ENCODE results near the gene KAZALD1.

The KAZALD1 gene

DNA sequence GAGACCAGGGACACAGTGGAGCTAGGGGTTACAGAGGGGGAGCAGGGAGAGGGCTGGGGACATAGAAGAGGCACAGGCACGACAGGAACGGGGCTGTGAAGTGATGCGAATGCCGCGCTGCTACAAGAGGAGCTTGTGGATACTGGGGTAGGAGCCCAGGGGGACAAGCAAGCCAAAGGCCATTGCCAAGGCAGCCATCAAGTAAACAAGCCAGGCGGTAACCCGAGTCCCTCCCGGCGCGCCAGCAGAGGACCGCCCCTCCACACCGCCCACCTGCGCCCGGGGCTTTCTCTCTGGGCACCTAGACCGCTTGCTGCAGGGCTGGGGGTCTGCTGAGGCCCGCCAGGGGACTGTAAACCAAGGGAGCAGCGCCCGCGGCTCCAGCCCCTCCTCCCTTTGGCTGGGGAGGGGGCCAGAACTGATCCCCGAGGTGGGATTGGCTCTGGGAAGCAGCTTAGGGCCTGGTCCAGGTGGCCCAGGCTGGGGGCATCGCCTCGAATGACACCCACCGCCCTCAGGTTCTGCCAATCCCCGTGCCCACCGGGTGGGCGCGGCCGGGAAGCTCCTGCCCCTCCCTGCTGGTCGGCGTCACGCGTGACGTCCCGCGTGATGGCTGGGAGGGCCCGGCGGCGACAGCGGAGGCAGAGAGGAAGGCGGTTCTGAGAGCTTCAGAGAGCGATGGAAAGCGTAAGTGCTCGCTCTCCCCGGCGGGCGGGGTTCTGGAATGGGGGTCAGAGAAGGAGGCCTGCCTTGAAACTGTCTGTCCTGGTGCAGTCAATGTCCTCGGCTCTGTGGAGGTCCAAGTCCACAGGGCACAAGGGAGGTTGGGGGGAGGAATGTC is 29.8 kb upstream of the KAZALD1 start (continued):
- TF ChIP-seq, protein P1, sequence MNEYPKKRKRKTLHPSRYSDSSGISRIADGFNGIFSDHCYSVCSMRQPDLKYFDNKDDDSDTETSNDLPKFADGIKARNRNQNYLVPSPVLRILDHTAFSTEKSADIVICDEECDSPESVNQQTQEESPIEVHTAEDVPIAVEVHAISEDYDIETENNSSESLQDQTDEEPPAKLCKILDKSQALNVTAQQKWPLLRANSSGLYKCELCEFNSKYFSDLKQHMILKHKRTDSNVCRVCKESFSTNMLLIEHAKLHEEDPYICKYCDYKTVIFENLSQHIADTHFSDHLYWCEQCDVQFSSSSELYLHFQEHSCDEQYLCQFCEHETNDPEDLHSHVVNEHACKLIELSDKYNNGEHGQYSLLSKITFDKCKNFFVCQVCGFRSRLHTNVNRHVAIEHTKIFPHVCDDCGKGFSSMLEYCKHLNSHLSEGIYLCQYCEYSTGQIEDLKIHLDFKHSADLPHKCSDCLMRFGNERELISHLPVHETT (tag by site-specific recombination; IDR thresholded peaks at IDR 0.05): no peak
- no peak for TF ChIP-seq ZNF548 (tag by site-specific recombination; IDR thresholded peaks at IDR 0.05)
- TF ChIP-seq ZNF510 (tag by site-specific recombination; IDR thresholded peaks at IDR 0.05; ENCODE audit: insufficient replicate concordance): no peak
- TF ChIP-seq ZNF155 (tag by site-specific recombination; IDR thresholded peaks at IDR 0.05): no peak
- TF ChIP-seq ZNF302 (tag by site-specific recombination; IDR thresholded peaks at IDR 0.05; ENCODE audit: low read depth): no peak
- no peak for TF ChIP-seq ZNF596 (tag by site-specific recombination; IDR thresholded peaks at IDR 0.05)
- TF ChIP-seq KLF1 (tag by site-specific recombination; IDR thresholded peaks at IDR 0.05): no peak; the same call in 1 of the 2 replicates
- TF ChIP-seq KLF8 (tag by site-specific recombination; IDR thresholded peaks at IDR 0.05): no peak; the same call in 1 of the 2 replicates
- no peak for TF ChIP-seq ZNF324 (tag by site-specific recombination; IDR thresholded peaks at IDR 0.05)
- no peak for TF ChIP-seq HOXD13 (CRISPR knock-in tag; IDR thresholded peaks at IDR 0.05; ENCODE audit: borderline replicate concordance)
- 0 out of 2 replicates have a peak, but pooled peaks have one; percentile 7 for TF ChIP-seq ZNF792 (tag by site-specific recombination; IDR thresholded peaks at IDR 0.05)
- TF ChIP-seq, protein P2, sequence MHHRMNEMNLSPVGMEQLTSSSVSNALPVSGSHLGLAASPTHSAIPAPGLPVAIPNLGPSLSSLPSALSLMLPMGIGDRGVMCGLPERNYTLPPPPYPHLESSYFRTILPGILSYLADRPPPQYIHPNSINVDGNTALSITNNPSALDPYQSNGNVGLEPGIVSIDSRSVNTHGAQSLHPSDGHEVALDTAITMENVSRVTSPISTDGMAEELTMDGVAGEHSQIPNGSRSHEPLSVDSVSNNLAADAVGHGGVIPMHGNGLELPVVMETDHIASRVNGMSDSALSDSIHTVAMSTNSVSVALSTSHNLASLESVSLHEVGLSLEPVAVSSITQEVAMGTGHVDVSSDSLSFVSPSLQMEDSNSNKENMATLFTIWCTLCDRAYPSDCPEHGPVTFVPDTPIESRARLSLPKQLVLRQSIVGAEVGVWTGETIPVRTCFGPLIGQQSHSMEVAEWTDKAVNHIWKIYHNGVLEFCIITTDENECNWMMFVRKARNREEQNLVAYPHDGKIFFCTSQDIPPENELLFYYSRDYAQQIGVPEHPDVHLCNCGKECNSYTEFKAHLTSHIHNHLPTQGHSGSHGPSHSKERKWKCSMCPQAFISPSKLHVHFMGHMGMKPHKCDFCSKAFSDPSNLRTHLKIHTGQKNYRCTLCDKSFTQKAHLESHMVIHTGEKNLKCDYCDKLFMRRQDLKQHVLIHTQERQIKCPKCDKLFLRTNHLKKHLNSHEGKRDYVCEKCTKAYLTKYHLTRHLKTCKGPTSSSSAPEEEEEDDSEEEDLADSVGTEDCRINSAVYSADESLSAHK (tag by site-specific recombination; IDR thresholded peaks at IDR 0.05): peak; percentile 95
- no peak for TF ChIP-seq ZNF426 (tag by site-specific recombination; IDR thresholded peaks at IDR 0.05)
- TF ChIP-seq ZXDB (tag by site-specific recombination; IDR thresholded peaks at IDR 0.05): no peak
- peak; percentile 94 for TF ChIP-seq SP3 (tag by site-specific recombination; IDR thresholded peaks at IDR 0.05)
- TF ChIP-seq SCRT1 (tag by site-specific recombination; IDR thresholded peaks at IDR 0.05; ENCODE audit: borderline replicate concordance): no peak
- no peak for TF ChIP-seq ZNF776 (tag by site-specific recombination; IDR thresholded peaks at IDR 0.05; ENCODE audit: borderline replicate concordance)
- no peak for TF ChIP-seq ZNF626 (tag by site-specific recombination; IDR thresholded peaks at IDR 0.05)
- no peak for TF ChIP-seq ZNF473 (tag by site-specific recombination; IDR thresholded peaks at IDR 0.05)
- TF ChIP-seq TCF7L2 (IDR thresholded peaks at IDR 0.05; ENCODE audit: borderline replicate concordance, low read depth, low read length): no peak
- no peak for TF ChIP-seq SP7 (tag by site-specific recombination; IDR thresholded peaks at IDR 0.05)
- TF ChIP-seq, protein P3, sequence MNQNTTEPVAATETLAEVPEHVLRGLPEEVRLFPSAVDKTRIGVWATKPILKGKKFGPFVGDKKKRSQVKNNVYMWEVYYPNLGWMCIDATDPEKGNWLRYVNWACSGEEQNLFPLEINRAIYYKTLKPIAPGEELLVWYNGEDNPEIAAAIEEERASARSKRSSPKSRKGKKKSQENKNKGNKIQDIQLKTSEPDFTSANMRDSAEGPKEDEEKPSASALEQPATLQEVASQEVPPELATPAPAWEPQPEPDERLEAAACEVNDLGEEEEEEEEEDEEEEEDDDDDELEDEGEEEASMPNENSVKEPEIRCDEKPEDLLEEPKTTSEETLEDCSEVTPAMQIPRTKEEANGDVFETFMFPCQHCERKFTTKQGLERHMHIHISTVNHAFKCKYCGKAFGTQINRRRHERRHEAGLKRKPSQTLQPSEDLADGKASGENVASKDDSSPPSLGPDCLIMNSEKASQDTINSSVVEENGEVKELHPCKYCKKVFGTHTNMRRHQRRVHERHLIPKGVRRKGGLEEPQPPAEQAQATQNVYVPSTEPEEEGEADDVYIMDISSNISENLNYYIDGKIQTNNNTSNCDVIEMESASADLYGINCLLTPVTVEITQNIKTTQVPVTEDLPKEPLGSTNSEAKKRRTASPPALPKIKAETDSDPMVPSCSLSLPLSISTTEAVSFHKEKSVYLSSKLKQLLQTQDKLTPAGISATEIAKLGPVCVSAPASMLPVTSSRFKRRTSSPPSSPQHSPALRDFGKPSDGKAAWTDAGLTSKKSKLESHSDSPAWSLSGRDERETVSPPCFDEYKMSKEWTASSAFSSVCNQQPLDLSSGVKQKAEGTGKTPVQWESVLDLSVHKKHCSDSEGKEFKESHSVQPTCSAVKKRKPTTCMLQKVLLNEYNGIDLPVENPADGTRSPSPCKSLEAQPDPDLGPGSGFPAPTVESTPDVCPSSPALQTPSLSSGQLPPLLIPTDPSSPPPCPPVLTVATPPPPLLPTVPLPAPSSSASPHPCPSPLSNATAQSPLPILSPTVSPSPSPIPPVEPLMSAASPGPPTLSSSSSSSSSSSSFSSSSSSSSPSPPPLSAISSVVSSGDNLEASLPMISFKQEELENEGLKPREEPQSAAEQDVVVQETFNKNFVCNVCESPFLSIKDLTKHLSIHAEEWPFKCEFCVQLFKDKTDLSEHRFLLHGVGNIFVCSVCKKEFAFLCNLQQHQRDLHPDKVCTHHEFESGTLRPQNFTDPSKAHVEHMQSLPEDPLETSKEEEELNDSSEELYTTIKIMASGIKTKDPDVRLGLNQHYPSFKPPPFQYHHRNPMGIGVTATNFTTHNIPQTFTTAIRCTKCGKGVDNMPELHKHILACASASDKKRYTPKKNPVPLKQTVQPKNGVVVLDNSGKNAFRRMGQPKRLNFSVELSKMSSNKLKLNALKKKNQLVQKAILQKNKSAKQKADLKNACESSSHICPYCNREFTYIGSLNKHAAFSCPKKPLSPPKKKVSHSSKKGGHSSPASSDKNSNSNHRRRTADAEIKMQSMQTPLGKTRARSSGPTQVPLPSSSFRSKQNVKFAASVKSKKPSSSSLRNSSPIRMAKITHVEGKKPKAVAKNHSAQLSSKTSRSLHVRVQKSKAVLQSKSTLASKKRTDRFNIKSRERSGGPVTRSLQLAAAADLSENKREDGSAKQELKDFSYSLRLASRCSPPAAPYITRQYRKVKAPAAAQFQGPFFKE (tag by site-specific recombination; IDR thresholded peaks at IDR 0.05; ENCODE audit: borderline replicate concordance): no peak
- no peak for TF ChIP-seq ZNF501 (tag by site-specific recombination; IDR thresholded peaks at IDR 0.05)
- TF ChIP-seq ZNF600 (tag by site-specific recombination; IDR thresholded peaks at IDR 0.05): no peak
- TF ChIP-seq ZNF169 (tag by site-specific recombination; IDR thresholded peaks at IDR 0.05): no peak
- TF ChIP-seq MEIS1 (CRISPR knock-in tag; IDR thresholded peaks at IDR 0.05; ENCODE audit: borderline replicate concordance): no peak
- TF ChIP-seq ZNF707 (tag by site-specific recombination; IDR thresholded peaks at IDR 0.05): no peak
- TF ChIP-seq ZNF223 (tag by site-specific recombination; IDR thresholded peaks at IDR 0.05): peak; percentile 97
- no peak for TF ChIP-seq ZNF621 (tag by site-specific recombination; IDR thresholded peaks at IDR 0.05)
- TF ChIP-seq ZNF175 (tag by site-specific recombination; IDR thresholded peaks at IDR 0.05): no peak
- peak; percentile 8; the same call in 1 of the 2 replicates for TF ChIP-seq ZIC2 (tag by site-specific recombination; IDR thresholded peaks at IDR 0.05)
- no peak for TF ChIP-seq ZNF514 (tag by site-specific recombination; IDR thresholded peaks at IDR 0.05)
- no peak for TF ChIP-seq ZFP69B (tag by site-specific recombination; IDR thresholded peaks at IDR 0.05)

Data from HEK293 (cell line).